ENCODE measurements around the gene BATF3.
"Not testable (repeated sequence)": the region's sequence is repeated elsewhere in the genome, so short reads cannot be mapped to it uniquely, and the experiment has no call there.

The BATF3 gene

DNA sequence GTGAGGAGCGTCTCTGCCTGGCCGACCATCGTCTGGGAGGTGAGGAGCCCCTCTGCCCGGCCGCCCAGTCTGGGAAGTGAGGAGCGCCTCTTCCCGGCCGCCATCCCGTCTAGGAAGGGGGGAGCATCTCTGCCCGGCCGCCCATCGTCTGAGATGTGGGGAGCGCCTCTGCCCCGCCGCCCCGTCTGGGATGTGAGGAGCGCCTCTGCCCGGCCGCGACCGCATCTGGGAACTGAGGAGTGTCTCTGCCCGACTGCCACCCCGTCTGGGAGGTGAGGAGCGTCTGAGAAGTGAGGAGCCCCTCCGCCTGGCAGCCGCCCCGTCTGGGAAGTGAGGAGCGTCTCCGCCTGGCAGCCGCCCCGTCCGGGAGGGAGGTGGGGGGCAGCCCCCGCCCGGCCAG is 25.0 kb upstream of the BATF3 start:
- H3K9me3 ChIP-seq (ENCODE audit: control insufficient read depth, insufficient read depth, low read length); H3K4me1 ChIP-seq (ENCODE audit: control insufficient read depth, insufficient read depth, low read length); DNase-seq (ENCODE audit: low read depth, low spot score); H3K36me3 ChIP-seq (ENCODE audit: control insufficient read depth, insufficient read depth, low read length); H3K27ac ChIP-seq (ENCODE audit: low read length); H3K27me3 ChIP-seq (ENCODE audit: control insufficient read depth, insufficient read depth, low read length); H3K4me3 ChIP-seq (ENCODE audit: low read length): not testable (repeated sequence)
- no CpG with 5 or more reads among the region's 34 CpGs for WGBS (ENCODE audit: insufficient coverage, insufficient read length)

GRCh38 chr1:212722270-212722957 is 22.8 kb upstream of the BATF3 start:
- WGBS (ENCODE audit: insufficient coverage, insufficient read length), result no CpG with 5 or more reads among the region's 3 CpGs
- Histone ChIP-seq H3K27ac (ENCODE audit: low read length) (no peak overlapping the region), H3K4me1 (ENCODE audit: control insufficient read depth, insufficient read depth, low read length) (no peaks in the 10 kb centered on the region), H3K4me3 (ENCODE audit: low read length) (no peak overlapping the region), H3K9me3 (ENCODE audit: control insufficient read depth, insufficient read depth, low read length) (no peaks in the 10 kb centered on the region; the same call in 1 of the 2 replicates), H3K36me3 (ENCODE audit: control insufficient read depth, insufficient read depth, low read length) (0 out of 2 replicates have a peak, but pooled peaks cover 3% of the 10 kb centered on the region), H3K27me3 (ENCODE audit: control insufficient read depth, insufficient read depth, low read length) (no peaks in the 10 kb centered on the region)
- DNase-seq (ENCODE audit: low read depth, low spot score), result no peak

DNA sequence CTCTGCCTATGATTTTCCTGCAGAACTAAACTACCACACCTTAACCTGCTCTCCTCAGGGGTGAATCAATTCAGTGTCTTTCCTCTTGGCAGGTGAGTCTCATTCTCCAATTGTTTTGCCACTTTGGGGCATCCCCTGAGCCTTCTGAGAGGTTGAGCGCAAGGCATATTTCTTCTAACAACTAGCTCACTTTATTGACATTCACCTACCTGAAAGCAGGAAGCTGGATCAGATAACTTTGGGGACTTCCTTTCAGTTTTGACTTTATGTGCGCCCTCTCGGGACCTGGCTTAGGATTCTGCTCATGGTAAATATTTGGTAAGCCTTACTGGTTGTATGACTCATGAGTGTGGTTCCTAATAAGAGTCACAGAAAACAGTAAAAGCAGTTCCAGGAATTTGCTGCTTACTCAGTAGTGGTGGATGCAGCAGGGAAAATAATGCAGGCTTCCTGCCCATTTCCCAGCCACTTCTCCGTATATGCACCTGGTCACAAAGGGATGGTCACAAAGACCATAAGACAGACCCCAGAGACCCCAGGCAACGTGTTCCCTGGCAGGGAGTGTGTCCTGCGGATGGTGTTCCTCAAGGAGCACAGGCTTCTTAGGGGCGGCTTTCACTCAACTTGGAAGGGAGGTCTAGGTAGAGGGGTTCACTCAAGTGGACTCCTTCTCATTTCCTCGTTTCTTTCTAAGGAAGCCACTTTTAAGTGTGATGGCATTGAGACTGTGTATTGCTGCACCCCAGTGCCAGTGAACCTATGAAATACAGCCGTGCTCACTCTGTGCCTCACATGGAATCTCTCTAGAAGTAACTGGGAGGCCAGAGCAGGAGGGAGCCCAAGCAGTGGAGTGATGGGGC is 22.0 kb upstream of the BATF3 start:
- DNase-seq (ENCODE audit: low read depth, low spot score), result no peak
- 0 out of 2 replicates have a peak, but pooled peaks cover under 1% of the 10 kb centered on the region for H3K36me3 ChIP-seq (ENCODE audit: control insufficient read depth, insufficient read depth, low read length)
- no CpG with 5 or more reads among the region's 9 CpGs for WGBS (ENCODE audit: insufficient coverage, insufficient read length)
- H3K27me3 ChIP-seq (ENCODE audit: control insufficient read depth, insufficient read depth, low read length), result no peaks in the 10 kb centered on the region
- H3K4me3 ChIP-seq (ENCODE audit: low read length), result no peak overlapping the region
- H3K9me3 ChIP-seq (ENCODE audit: control insufficient read depth, insufficient read depth, low read length), result no peaks in the 10 kb centered on the region; the same call in 1 of the 2 replicates
- H3K27ac ChIP-seq (ENCODE audit: low read length), result no peak overlapping the region
- no peaks in the 10 kb centered on the region for H3K4me1 ChIP-seq (ENCODE audit: control insufficient read depth, insufficient read depth, low read length)

DNA sequence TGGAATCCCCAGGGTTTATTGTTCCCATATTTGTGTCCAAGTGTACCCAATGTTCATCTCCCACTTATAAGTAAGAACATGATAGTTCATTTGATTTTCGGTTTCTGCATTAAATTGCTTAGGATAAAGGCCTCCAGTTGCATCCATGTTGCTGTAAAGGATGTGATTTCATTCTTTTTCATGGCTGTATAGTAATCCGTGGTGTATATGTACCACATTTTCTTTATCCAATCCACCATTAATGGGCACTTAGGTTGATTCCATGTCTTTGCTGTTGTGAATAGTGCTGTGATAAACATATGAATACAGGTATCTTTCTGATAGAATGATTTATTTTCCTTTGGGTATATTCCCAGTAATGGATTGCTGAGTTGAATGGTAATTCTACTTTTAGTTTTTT is 20.0 kb upstream of the BATF3 start:
- H3K36me3 ChIP-seq (ENCODE audit: control insufficient read depth, insufficient read depth, low read length), result no peaks in the 10 kb centered on the region
- H3K4me3 ChIP-seq (ENCODE audit: low read length), result no peak overlapping the region
- no CpG with 5 or more reads among the region's 2 CpGs for WGBS (ENCODE audit: insufficient coverage, insufficient read length)
- no peak overlapping the region for H3K27ac ChIP-seq (ENCODE audit: low read length)
- H3K4me1 ChIP-seq (ENCODE audit: control insufficient read depth, insufficient read depth, low read length), result no peaks in the 10 kb centered on the region
- no peaks in the 10 kb centered on the region for H3K27me3 ChIP-seq (ENCODE audit: control insufficient read depth, insufficient read depth, low read length)
- no peak for DNase-seq (ENCODE audit: low read depth, low spot score)
- no peaks in the 10 kb centered on the region; the same call in 1 of the 2 replicates for H3K9me3 ChIP-seq (ENCODE audit: control insufficient read depth, insufficient read depth, low read length)

- no peaks in the 10 kb centered on the region for H3K4me1 ChIP-seq (ENCODE audit: control insufficient read depth, insufficient read depth, low read length)
- H3K27me3 ChIP-seq (ENCODE audit: control insufficient read depth, insufficient read depth, low read length), result no peaks in the 10 kb centered on the region
- H3K36me3 ChIP-seq (ENCODE audit: control insufficient read depth, insufficient read depth, low read length), result no peaks in the 10 kb centered on the region
- DNase-seq (ENCODE audit: low read depth, low spot score), result no peak
- no peak overlapping the region for H3K4me3 ChIP-seq (ENCODE audit: low read length)
- no peaks in the 10 kb centered on the region; the same call in 1 of the 2 replicates for H3K9me3 ChIP-seq (ENCODE audit: control insufficient read depth, insufficient read depth, low read length)
- no peak overlapping the region for H3K27ac ChIP-seq (ENCODE audit: low read length)
- WGBS (ENCODE audit: insufficient coverage, insufficient read length), result no CpG with 5 or more reads among the region's 4 CpGs
Observed at GRCh38 chr1:212718499-212718898, 18.9 kb upstream of the BATF3 start.

- no peaks in the 10 kb centered on the region; the same call in 1 of the 2 replicates for H3K9me3 ChIP-seq (ENCODE audit: control insufficient read depth, insufficient read depth, low read length)
- no peak overlapping the region for H3K27ac ChIP-seq (ENCODE audit: low read length)
- no peak overlapping the region for H3K4me3 ChIP-seq (ENCODE audit: low read length)
- H3K36me3 ChIP-seq (ENCODE audit: control insufficient read depth, insufficient read depth, low read length), result no peaks in the 10 kb centered on the region
- no CpG with 5 or more reads among the region's 1 CpG for WGBS (ENCODE audit: insufficient coverage, insufficient read length)
- DNase-seq (ENCODE audit: low read depth, low spot score), result no peak
- no peaks in the 10 kb centered on the region for H3K27me3 ChIP-seq (ENCODE audit: control insufficient read depth, insufficient read depth, low read length)
- H3K4me1 ChIP-seq (ENCODE audit: control insufficient read depth, insufficient read depth, low read length), result no peaks in the 10 kb centered on the region
Observed at GRCh38 chr1:212716161-212716560, 16.5 kb upstream of the BATF3 start.

- DNase-seq (ENCODE audit: low read depth, low spot score), result no peak
- Histone ChIP-seq H3K27me3 (ENCODE audit: control insufficient read depth, insufficient read depth, low read length) (no peaks in the 10 kb centered on the region), H3K36me3 (ENCODE audit: control insufficient read depth, insufficient read depth, low read length) (no peaks in the 10 kb centered on the region), H3K27ac (ENCODE audit: low read length) (no peak overlapping the region), H3K4me1 (ENCODE audit: control insufficient read depth, insufficient read depth, low read length) (no peaks in the 10 kb centered on the region), H3K9me3 (ENCODE audit: control insufficient read depth, insufficient read depth, low read length) (no peaks in the 10 kb centered on the region), H3K4me3 (ENCODE audit: low read length) (no peak overlapping the region)
- no CpG with 5 or more reads among the region's 5 CpGs for WGBS (ENCODE audit: insufficient coverage, insufficient read length)
Observed at GRCh38 chr1:212713465-212714136, 14.0 kb upstream of the BATF3 start.

GRCh38 chr1:212712451-212713303 is 13.0 kb upstream of the BATF3 start:
- H3K4me3 ChIP-seq (ENCODE audit: low read length), result no peak overlapping the region
- H3K27ac ChIP-seq (ENCODE audit: low read length), result no peak overlapping the region
- H3K9me3 ChIP-seq (ENCODE audit: control insufficient read depth, insufficient read depth, low read length), result no peaks in the 10 kb centered on the region
- H3K27me3 ChIP-seq (ENCODE audit: control insufficient read depth, insufficient read depth, low read length), result no peaks in the 10 kb centered on the region
- no peak for DNase-seq (ENCODE audit: low read depth, low spot score)
- WGBS (ENCODE audit: insufficient coverage, insufficient read length), result no CpG with 5 or more reads among the region's 4 CpGs
- no peaks in the 10 kb centered on the region for H3K36me3 ChIP-seq (ENCODE audit: control insufficient read depth, insufficient read depth, low read length)
- no peaks in the 10 kb centered on the region for H3K4me1 ChIP-seq (ENCODE audit: control insufficient read depth, insufficient read depth, low read length)

- not testable (repeated sequence) for H3K4me3 ChIP-seq (ENCODE audit: low read length); H3K9me3 ChIP-seq (ENCODE audit: control insufficient read depth, insufficient read depth, low read length); H3K4me1 ChIP-seq (ENCODE audit: control insufficient read depth, insufficient read depth, low read length); DNase-seq (ENCODE audit: low read depth, low spot score); H3K36me3 ChIP-seq (ENCODE audit: control insufficient read depth, insufficient read depth, low read length); H3K27ac ChIP-seq (ENCODE audit: low read length); H3K27me3 ChIP-seq (ENCODE audit: control insufficient read depth, insufficient read depth, low read length)
- WGBS (ENCODE audit: insufficient coverage, insufficient read length), result no CpG with 5 or more reads among the region's 8 CpGs
Observed at GRCh38 chr1:212711974-212712373, 12.3 kb upstream of the BATF3 start.

GRCh38 chr1:212710566-212710965 is 10.9 kb upstream of the BATF3 start:
- Histone ChIP-seq H3K27me3 (ENCODE audit: control insufficient read depth, insufficient read depth, low read length) (no peaks in the 10 kb centered on the region), H3K9me3 (ENCODE audit: control insufficient read depth, insufficient read depth, low read length) (no peaks in the 10 kb centered on the region), H3K36me3 (ENCODE audit: control insufficient read depth, insufficient read depth, low read length) (no peaks in the 10 kb centered on the region), H3K4me3 (ENCODE audit: low read length) (no peak overlapping the region), H3K4me1 (ENCODE audit: control insufficient read depth, insufficient read depth, low read length) (no peaks in the 10 kb centered on the region), H3K27ac (ENCODE audit: low read length) (no peak overlapping the region)
- WGBS (ENCODE audit: insufficient coverage, insufficient read length), result no CpG with 5 or more reads among the region's 6 CpGs
- no peak for DNase-seq (ENCODE audit: low read depth, low spot score)
